ENCODE results near the gene FMNL2. TPM values are rescaled to one million over a fixed set of nuclear protein-coding genes. Genes with fewer than 3 reads are reported as not detected.

Gene FMNL2
- total RNA-seq, 1 experiment from 2014 or later: 28.1 TPM

GRCh38 chr2:152587187-152587947, 252.4 kb downstream of the FMNL2 start:
- ChIA-PET RAD21 (ENCODE audit: low non-redundant PET in 1 of 2, low total read pairs in 2 of 2, uncharacterized antibody in 2 of 2, unreplicated experiment in 2 of 2) (no interaction called here), CTCF (no interaction called here), POLR2A (no interaction called here)
- H3K79me2 ChIP-seq (ENCODE audit: insufficient read depth, low read length): no peaks in the 10 kb centered on the region
- ATAC-seq (peak; percentile 36; the same call in 1 of the 2 replicates), DNase-seq (ENCODE audit: low read depth, low spot score) (no peak)
- no peaks in the 10 kb centered on the region for H3K9me2 ChIP-seq (ENCODE audit: insufficient read depth)
- H3K27me3 ChIP-seq (ENCODE audit: insufficient read depth, low read length): no peaks in the 10 kb centered on the region
- no peak overlapping the region for H3K27ac ChIP-seq (ENCODE audit: low read depth, low read length)
- BruUV-seq (replicated peaks): no TSS peak
- H3K9me3 ChIP-seq (ENCODE audit: control insufficient read depth in 1 of 2, insufficient read depth in 1 of 2, low read depth in 1 of 2, low read length in 2 of 2): no peaks in the 10 kb centered on the region
- H3K36me3 ChIP-seq (ENCODE audit: control insufficient read depth in 1 of 2, insufficient read depth in 2 of 2, low read length in 2 of 2): no peaks in the 10 kb centered on the region
- H3K9ac ChIP-seq (ENCODE audit: low read length): no peak overlapping the region
- intact Hi-C loops (cut with micrococcal nuclease): no loop called here
- TF ChIP-seq FOSL1 (IDR thresholded peaks at IDR 0.05; ENCODE audit: low read depth): peak; percentile 22; the same call in 1 of the 2 replicates
- no peak for TF ChIP-seq ATF3 (IDR thresholded peaks at IDR 0.05)
- H2AFZ ChIP-seq (ENCODE audit: low read depth, low read length, poor library complexity, severe bottlenecking): no peak overlapping the region
- no peak overlapping the region for H3K4me3 ChIP-seq (replicated peaks in 1 of 2; ENCODE audit: low read depth in 1 of 2, low read length in 2 of 2)
- H3K4me2 ChIP-seq (ENCODE audit: low read length): peak overlapping the region; percentile 3; the same call in 1 of the 2 replicates
- peaks cover 4 to 26% of the 10 kb centered on the region in 2 experiments; a peak in 2 of 4 replicates for H3K4me1 ChIP-seq (ENCODE audit: control insufficient read depth in 1 of 2, insufficient read depth in 2 of 2, low read length in 2 of 2)
- no peaks in the 10 kb centered on the region for H4K20me1 ChIP-seq (ENCODE audit: insufficient read depth)

- Histone ChIP-seq H3K9me3 (ENCODE audit: control insufficient read depth in 1 of 2, insufficient read depth in 1 of 2, low read depth in 1 of 2, low read length in 2 of 2) (no peaks in the 10 kb centered on the region), H3K27ac (ENCODE audit: low read depth, low read length) (no peak overlapping the region), H3K9me2 (ENCODE audit: insufficient read depth) (no peaks in the 10 kb centered on the region), H3K27me3 (ENCODE audit: insufficient read depth, low read length) (no peaks in the 10 kb centered on the region), H3K9ac (ENCODE audit: low read length) (no peak overlapping the region), H3K36me3 (ENCODE audit: control insufficient read depth in 1 of 2, insufficient read depth in 2 of 2, low read length in 2 of 2) (no peaks in the 10 kb centered on the region), H2AFZ (ENCODE audit: low read depth, low read length, poor library complexity, severe bottlenecking) (no peak overlapping the region), H3K4me2 (ENCODE audit: low read length) (no peak overlapping the region), H3K4me1 (ENCODE audit: control insufficient read depth in 1 of 2, insufficient read depth in 2 of 2, low read length in 2 of 2) (peaks cover 4 to 26% of the 10 kb centered on the region in 2 experiments; a peak in 2 of 4 replicates), H3K4me3 (replicated peaks in 1 of 2; ENCODE audit: low read depth in 1 of 2, low read length in 2 of 2) (no peak overlapping the region), H4K20me1 (ENCODE audit: insufficient read depth) (no peaks in the 10 kb centered on the region), H3K79me2 (ENCODE audit: insufficient read depth, low read length) (no peaks in the 10 kb centered on the region)
- ChIA-PET RAD21 (ENCODE audit: low non-redundant PET in 1 of 2, low total read pairs in 2 of 2, uncharacterized antibody in 2 of 2, unreplicated experiment in 2 of 2) (interaction anchor here in 1 of 2 experiments (0.6 kb wide), 1 partner anchor 18 kb away, joined by 4 read pairs; no protein-coding TSS in a partner anchor), CTCF (no interaction called here), POLR2A (no interaction called here)
- DNase-seq (ENCODE audit: low read depth, low spot score) (no peak), ATAC-seq (no peak)
- TF ChIP-seq SIN3A (IDR thresholded peaks at IDR 0.05; ENCODE audit: low read depth) (no peak), ELF1 (IDR thresholded peaks at IDR 0.05; ENCODE audit: borderline replicate concordance, low read depth) (no peak)
- BruUV-seq (replicated peaks): no TSS peak
- intact Hi-C loops (cut with micrococcal nuclease): no loop called here
Observed at GRCh38 chr2:152588998-152589397, 254.0 kb downstream of the FMNL2 start.

Data from HCT116 (cell line).